ENCODE results near the gene EML4. TPM values are rescaled to one million over a fixed set of nuclear protein-coding genes. Genes with fewer than 3 reads are reported as not detected.

Gene EML4
- total RNA-seq, 1 donor from 2014 or later, result 4.3 TPM

DNA sequence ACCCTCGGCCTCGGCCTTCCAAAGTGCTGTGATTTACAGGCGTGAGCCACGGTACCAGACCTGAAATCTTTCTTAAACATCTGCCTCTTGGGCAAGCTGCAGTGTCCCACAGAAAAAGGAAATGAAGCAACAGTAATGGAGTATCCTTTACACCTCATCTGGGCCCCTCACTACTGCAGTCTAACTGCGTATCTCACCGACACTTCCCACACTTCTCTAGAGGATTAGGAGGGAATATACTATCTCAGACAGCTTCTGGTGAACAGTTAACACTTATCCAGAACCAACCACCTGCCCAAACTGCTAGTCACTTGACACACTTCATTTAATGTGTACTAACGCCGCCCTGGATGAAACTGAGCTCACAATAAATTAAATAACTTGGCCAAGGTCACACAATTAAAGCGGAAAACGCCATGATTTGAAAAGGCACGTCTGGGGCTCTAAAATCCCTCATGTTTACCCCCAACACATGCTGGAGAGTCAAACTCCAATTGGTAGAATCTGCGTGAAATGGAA lies 190.9 kb downstream of the EML4 start:
- no peak for DNase-seq
- no peak for TF ChIP-seq CTCF (IDR thresholded peaks at IDR 0.05; ENCODE audit: borderline replicate concordance)
- peaks cover 58% of the 10 kb centered on the region for H3K4me1 ChIP-seq
- peak overlapping the region; percentile 99 for H3K27ac ChIP-seq (replicated peaks)
- peak overlapping the region; percentile 94 for H3K4me3 ChIP-seq
- intact Hi-C loops (cut with micrococcal nuclease), result no loop called here
- no peaks in the 10 kb centered on the region for H3K36me3 ChIP-seq
- no peaks in the 10 kb centered on the region for H3K27me3 ChIP-seq (ENCODE audit: low read depth)
- no peaks in the 10 kb centered on the region for H3K9me3 ChIP-seq (replicated peaks)

DNA sequence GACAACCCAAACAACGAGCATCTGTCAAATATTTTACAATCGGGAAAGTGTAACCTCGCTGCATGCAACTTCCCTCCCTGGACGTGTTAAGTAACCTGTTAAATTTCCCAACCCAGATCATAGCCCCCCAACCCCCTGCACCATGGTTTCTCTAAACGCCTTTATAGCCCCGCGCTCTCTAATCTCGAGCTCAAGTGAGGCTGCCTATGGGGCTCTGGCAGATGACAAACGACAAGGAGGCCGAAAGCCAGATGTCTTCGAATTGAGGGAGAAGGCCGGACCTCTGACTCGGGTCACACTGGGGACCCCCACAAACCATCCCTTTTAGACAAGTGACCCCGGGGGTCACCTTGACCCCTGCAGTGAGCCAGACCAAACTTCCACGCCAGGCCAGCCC lies 191.3 kb downstream of the EML4 start:
- no peaks in the 10 kb centered on the region for H3K36me3 ChIP-seq
- no peak for DNase-seq
- H3K9me3 ChIP-seq (replicated peaks), result no peaks in the 10 kb centered on the region
- peaks cover 53% of the 10 kb centered on the region for H3K4me1 ChIP-seq
- peak overlapping the region; percentile 94 for H3K4me3 ChIP-seq
- TF ChIP-seq CTCF (IDR thresholded peaks at IDR 0.05; ENCODE audit: borderline replicate concordance), result no peak
- intact Hi-C loops (cut with micrococcal nuclease), result no loop called here
- H3K27me3 ChIP-seq (ENCODE audit: low read depth), result no peaks in the 10 kb centered on the region
- peak overlapping the region; percentile 99 for H3K27ac ChIP-seq (replicated peaks)

- TF ChIP-seq CTCF (IDR thresholded peaks at IDR 0.05; ENCODE audit: borderline replicate concordance), result peak; percentile 41
- peak within 1 kb of the TSS; percentile 99 for H3K27ac ChIP-seq (replicated peaks)
- intact Hi-C loops (cut with micrococcal nuclease), result no loop called here
These were observed 192.0 kb downstream of the EML4 start, which contains the start of gene COX7A2L for GRCh38 chr2:42360890-42361727. Gene COX7A2L (minus strand): TSS chr2:42361217. CDS start chr2:42361161, 56 bp downstream.

GRCh38 chr2:42361728-42362283 lies 192.7 kb downstream of the EML4 start:
- H3K4me3 ChIP-seq, result peak overlapping the region; percentile 94
- H3K27me3 ChIP-seq (ENCODE audit: low read depth), result peaks cover 5% of the 10 kb centered on the region
- no peaks in the 10 kb centered on the region for H3K9me3 ChIP-seq (replicated peaks)
- DNase-seq, result no peak
- intact Hi-C loops (cut with micrococcal nuclease), result no loop called here
- peaks cover 47% of the 10 kb centered on the region for H3K4me1 ChIP-seq
- no peak for TF ChIP-seq CTCF (IDR thresholded peaks at IDR 0.05; ENCODE audit: borderline replicate concordance)
- no peaks in the 10 kb centered on the region for H3K36me3 ChIP-seq
- peak overlapping the region; percentile 99 for H3K27ac ChIP-seq (replicated peaks)

More at GRCh38 chr2:42360890-42361727, 192.0 kb downstream of the EML4 start, which contains the start of gene COX7A2L:
- H3K27me3 ChIP-seq (ENCODE audit: low read depth), result peaks cover 4% of the 10 kb centered on the region
- H3K36me3 ChIP-seq, result no peaks in the 10 kb centered on the region
- peak; percentile 96 for DNase-seq
- H3K4me3 ChIP-seq, result peak within 1 kb of the TSS; percentile 94
- no peaks in the 10 kb centered on the region for H3K9me3 ChIP-seq (replicated peaks)
- H3K4me1 ChIP-seq, result peaks cover 53% of the 10 kb centered on the region

DNA sequence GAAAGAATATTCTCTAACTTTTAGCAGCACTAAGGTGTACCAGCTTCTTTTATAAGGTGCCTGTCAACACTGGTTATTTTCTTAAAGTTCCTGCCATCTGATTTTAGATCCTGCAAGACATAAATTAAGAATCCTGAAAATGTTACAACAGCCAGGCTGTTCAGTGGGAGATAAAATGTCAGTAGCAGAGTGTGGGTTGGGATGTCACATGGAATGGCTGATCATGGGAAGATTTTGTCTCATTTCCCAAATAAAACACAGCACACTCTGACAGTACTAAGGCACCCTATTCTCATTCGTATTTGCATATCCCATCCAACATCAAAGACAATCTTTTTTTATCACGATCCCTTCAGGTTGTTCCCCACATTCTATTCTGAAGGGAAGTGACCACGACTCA lies 194.3 kb downstream of the EML4 start:
- Histone ChIP-seq H3K4me3 (no peak overlapping the region), H3K36me3 (no peaks in the 10 kb centered on the region), H3K27ac (replicated peaks) (no peak overlapping the region), H3K9me3 (replicated peaks) (no peaks in the 10 kb centered on the region), H3K27me3 (ENCODE audit: low read depth) (peaks cover 5% of the 10 kb centered on the region), H3K4me1 (peaks cover 39% of the 10 kb centered on the region)
- intact Hi-C loops (cut with micrococcal nuclease), result no loop called here
- TF ChIP-seq CTCF (IDR thresholded peaks at IDR 0.05; ENCODE audit: borderline replicate concordance), result no peak
- DNase-seq, result no peak
